Femur (tissue), 1 donor: ENCODE data around the gene ACSBG1.
A peak's percentile ranks its signal among the peaks of the same experiment; 100 is the strongest.
"Not testable (repeated sequence)": the region's sequence is repeated elsewhere in the genome, so short reads cannot be mapped to it uniquely, and the experiment has no call there.

Source experiments
- DNase-seq: peaks from one replicate; pipeline ENCODE4 v3.0.0-alpha.2; 2017

The ACSBG1 gene

DNA sequence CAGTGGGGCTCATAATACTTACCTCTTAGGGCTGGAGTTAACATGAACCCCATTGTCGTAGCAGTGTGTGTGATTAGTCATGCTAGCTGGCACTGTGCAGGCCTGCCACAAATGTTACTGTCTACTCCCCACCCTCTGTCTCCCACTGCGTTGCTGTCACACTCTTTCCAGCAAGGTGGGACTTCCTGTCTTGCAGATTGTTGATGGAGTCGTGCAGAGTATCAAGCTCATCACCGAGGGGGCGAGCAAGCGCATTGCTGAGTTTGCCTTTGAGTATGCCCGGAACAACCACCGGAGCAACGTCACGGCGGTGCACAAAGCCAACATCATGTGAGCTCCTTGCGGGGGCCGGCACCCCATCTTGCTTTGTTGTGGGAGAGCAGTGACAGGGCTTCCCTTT, 72.3 kb downstream of the ACSBG1 start:
- DNase-seq: no peak

GRCh38 chr15:78159395-78159794, 75.0 kb downstream of the ACSBG1 start:
- DNase-seq: no peak

GRCh38 chr15:78157203-78157602, 77.2 kb downstream of the ACSBG1 start:
- no peak for DNase-seq

DNA sequence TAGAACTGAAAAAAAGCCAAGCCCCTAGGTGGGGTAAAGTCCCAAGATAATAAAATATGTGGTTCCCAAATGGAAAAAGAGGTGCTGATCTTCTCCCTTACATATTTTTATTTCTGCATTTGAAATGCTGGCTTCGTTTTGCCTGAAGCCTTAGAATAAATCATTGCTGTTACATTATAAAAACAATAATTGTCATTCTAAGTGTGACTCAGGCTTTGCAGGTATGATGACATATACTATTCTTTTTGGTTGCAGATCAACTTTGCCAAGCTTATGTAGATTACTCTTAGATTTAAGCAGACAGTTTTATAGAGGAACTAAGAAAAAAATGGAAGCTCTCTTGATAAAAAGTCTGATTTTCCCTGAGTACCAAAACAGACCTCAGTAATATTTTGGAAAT, 77.7 kb downstream of the ACSBG1 start:
- DNase-seq: no peak

DNA sequence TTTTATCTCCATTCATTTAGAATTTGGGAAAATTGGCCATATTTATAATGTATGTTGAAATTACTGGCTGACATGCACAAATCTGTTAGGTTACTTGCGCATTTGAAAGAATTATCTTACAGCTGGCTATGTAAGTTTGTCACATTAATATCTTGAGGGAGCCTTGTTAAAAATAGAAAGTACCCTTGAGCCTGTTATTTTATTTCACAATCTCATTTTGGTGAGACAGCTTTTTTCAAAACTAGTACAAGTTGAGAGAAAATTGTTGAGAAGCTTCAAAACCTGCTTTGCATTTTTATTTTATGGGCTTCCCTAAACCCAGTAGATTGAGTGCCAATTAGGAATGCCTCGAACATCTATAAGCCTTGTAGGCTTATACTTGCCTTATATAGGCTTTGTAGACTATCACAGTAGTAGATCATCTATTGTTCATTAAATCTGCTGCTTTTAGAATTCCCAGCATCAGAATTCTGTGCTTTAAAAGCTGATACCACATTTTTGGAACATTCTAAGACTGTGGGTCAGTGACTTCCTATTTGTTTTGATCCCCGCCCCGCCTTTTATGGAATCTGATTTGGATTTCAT, 78.9 kb downstream of the ACSBG1 start:
- no peak for DNase-seq

DNA sequence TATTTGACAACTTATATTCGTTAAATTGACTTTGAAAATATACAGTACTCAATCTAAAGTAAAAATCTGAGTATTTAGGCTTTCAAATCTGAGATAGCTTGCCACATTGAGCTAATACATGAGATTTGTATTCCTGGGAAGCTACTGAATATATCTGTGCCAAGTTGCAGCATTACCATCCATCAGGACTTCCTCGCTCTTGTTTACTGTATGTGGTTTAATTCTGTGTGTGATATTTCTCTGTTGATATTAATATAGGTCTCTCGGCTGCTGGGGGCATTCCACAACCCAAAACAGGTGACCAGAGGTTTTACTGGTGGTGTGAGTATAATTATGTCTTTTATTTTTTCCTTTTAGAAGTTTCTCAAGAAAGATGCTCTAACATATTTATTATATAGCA, 79.4 kb downstream of the ACSBG1 start:
- DNase-seq: no peak

DNA sequence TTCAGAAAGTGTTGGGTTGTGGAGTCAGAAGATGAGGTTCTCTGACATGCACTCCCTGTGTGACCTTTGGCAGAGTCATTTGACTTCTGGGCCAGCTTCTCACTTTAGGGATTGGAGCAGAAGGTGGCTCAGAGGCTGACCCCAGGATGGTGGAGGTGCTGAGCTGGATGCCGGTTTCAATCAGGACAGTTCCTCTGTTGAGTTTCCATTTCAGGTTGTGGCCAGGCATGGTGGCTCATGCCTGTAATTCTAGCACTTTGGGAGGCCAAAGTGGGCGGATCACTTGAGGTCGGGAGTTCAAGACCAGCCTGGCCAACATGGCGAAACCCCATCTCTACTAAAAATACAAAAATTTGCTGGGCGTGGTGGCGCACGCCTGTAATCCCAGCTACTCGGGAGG, 83.3 kb downstream of the ACSBG1 start:
- not testable (repeated sequence) for DNase-seq

GRCh38 chr15:78149805-78150751, 84.3 kb downstream of the ACSBG1 start:
- no peak for DNase-seq

DNA sequence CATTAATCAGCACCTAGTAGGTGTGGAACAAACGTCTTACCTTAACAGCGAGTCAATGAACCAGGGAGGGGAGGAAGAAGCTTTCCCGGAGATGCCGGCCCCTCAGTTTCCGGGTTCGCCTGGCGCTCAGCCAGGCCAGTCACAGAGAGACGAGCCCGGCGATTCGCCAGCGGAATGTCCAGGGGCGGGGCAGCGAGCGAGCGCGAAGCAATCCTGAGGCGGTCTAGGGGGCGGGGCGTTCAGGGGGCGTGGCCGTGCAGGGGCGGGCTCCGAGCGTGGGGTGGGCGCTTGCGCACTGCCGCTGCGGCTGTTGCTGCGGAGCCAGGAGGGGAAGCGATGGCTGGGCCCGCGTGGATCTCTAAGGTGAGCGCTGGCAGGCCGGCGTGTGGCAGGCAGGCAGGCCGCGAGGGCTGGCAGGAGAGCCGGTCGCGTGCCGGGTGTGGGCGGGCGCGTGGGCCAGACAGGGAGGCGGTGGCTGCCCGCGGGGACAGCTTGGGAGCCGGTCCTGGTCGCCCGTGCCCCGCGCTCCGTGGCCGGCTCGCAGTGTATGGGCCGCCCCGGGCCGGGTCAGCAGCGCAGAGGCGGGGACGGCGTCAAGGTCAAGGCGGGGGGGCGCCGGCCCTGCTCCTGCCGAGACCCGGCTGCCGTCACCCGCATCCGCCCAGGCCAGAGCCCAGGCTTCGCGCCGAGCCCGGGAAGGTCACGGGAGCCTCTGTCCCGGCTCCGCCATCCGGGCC, 85.1 kb downstream of the ACSBG1 start, which contains the start of gene IDH3A:
Gene IDH3A, plus strand, starts transcription at position 295 of the 737 bp plus-strand sequence. Its CDS starts 42 bp downstream, at position 337.
- DNase-seq: peak; percentile 100

DNA sequence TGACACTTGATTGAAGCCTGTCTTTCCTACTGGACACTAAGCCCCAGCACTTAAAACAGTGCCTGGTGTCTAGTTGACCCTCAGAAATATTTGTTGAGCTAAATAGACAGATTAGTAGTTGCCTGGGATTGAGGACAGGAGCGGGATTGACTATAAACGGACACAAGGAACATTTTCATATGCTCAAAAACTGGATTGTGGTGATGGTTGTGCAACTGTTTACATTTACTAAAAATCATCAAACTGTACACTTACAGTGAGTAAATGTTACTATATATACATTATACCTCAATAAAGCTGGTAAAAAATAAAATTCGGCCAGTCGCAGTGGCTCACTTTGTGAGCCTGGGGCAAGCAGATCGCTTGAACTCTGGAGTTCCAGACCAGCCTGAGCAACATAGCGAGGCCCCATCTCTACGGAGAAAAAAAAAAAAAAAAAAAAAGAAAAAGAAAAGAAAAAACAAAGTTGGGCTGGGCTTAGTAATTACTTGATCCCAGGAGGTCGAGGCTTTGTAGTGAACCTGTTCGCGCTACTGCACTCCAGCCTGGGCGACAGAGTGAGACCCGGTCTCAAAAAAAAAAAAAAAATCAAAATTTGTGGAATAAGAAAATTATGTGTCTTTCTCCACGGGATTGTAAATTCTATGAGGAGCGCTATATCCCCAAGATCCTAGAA, 85.8 kb downstream of the ACSBG1 start:
- no peak for DNase-seq

GRCh38 chr15:78147566-78147965, 86.8 kb downstream of the ACSBG1 start:
- no peak for DNase-seq

GRCh38 chr15:78146425-78147154, 87.8 kb downstream of the ACSBG1 start:
- no peak for DNase-seq

DNA sequence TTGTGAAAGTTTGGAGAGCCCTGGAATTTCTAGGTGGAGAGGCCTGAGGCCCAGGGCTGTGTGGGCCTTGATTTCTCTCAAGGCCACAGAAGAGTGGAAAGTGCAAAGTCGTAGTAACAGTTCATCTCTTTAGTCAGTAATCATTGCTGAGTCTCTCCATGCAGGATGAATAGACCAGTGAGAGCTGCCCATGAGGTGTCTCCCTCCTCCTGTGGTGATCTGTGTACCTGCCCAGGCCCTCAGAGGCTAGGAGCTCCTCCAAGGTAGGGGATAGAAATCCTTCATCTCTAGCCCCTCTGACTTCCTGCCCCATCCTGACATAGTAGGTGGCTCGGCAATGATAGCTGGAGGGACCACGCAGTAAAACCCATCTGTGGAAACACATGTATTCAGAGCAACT, 92.0 kb downstream of the ACSBG1 start:
- DNase-seq: no peak

DNA sequence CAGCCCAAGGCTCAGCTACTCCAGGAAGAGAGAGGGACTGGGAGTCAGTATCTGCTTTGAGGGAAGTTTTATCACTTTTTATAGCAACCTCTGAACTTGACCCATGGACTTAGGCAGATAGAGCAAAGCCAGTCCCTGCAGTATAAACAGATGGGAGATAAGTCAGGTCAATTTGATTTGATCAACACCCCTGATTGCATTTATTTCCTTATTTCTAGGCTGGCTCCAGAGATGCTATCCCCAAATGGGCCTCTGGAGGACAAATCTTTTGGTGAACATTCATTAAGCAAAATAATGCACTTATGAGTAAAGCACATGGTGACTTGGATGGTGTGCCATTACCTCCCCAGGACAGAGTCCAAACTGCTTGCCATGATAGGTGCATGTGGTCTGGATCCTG, 94.1 kb downstream of the ACSBG1 start:
- no peak for DNase-seq

DNA sequence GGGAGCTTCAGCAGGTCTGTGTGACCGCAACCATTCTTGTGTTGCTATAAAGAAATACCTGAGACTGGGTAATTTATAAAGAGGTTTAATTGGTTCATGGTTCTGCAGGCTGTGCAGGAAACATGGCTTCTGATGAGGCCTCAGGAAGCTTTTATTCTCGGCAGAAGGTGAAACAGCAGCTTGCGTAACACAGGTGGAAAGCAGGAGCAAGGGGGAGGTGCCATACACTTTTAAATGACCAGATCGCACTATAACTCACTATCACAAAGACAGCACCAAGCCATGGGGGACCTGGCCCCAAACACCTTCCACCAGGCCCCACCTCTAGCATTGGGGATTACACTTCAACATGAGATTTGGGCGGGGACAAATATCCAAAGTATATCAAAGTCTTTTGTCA, 94.8 kb downstream of the ACSBG1 start:
- DNase-seq: no peak

GRCh38 chr15:78133801-78134200, 100.6 kb downstream of the ACSBG1 start:
- no peak for DNase-seq

GRCh38 chr15:78131295-78132061, 102.9 kb downstream of the ACSBG1 start, which contains the start of gene CIB2:
CIB2 (minus strand) TSS chr15:78131445; CDS start chr15:78131215, 230 bp downstream.
- DNase-seq: peak; percentile 89

- no peak for DNase-seq
These were observed 103.7 kb downstream of the ACSBG1 start for GRCh38 chr15:78130466-78131294.

DNA sequence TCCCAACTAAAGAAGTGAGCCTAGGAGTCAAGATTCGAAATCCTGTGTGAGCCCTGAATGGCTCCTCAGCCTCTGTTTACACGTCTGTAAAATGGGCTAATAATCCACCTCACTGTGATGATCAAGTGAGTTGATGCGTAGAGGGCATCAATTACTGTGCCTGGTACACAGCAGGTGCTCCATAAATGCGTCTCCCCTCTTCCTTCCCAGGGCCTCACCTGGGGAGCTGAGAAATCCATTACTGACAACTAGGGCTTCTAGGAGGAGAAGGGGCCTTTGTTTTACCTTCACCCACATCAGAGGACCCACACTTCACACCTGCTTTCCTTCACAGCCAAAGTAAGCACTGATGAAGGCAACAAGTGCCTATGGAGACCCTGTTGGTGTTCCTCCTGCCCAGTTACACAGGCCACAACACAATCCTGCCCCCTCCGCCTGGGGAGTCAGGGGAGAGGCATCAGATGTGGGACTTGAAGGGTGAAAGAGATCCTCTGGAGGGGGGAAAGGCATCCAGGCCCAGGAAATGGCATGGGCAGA, 104.5 kb downstream of the ACSBG1 start:
- no peak for DNase-seq
